Activated CD8-positive, alpha-beta T cell treated with anti-CD3 and anti-CD28 coated beads for 36 hours (primary cell): Measurements from ENCODE around the gene RASL11A. TPM values are rescaled to one million over a fixed set of nuclear protein-coding genes. Genes with fewer than 3 reads are reported as not detected.

ENCODE experiments used
- ATAC-seq: fragments of 200-7000 bp; cut with Tn5 transposase; one replicate; pipeline ENCODE4 v1.10.0; 2021; ENCODE audit warnings: mild to moderate bottlenecking, moderate library complexity
- CTCF ChIA-PET: fragments of 350-600 bp; sonication (Branson Sonifier 250); formaldehyde crosslinking; loops from one replicate; lab custom pipeline; 2021; ENCODE audit warnings: antibody characterized with exemption; lab: Charles Lee
- POLR2A ChIA-PET: fragments of 350-600 bp; sonication (Branson Sonifier 250); formaldehyde crosslinking; loops from one replicate; lab custom pipeline; 2021; ENCODE audit warnings: antibody characterized with exemption; lab: Charles Lee
- DNase-seq: peaks from one replicate; pipeline ENCODE4 v3.0.0-alpha.2; 2020
- H3K27ac Mint-ChIP-seq: one replicate; pipeline ENCODE4 v1.8.0; 2021; ENCODE audit warnings: mild to moderate bottlenecking, mixed read lengths
- H3K27me3 Mint-ChIP-seq: one replicate; pipeline ENCODE4 v1.8.0; 2021; ENCODE audit warnings: mixed read lengths
- H3K36me3 Mint-ChIP-seq: one replicate; pipeline ENCODE4 v1.8.0; 2021; ENCODE audit warnings: low read depth, mixed read lengths
- H3K4me1 Mint-ChIP-seq: one replicate; pipeline ENCODE4 v1.8.0; 2021; ENCODE audit warnings: low read depth, mixed read lengths
- H3K4me3 Mint-ChIP-seq: one replicate; pipeline ENCODE4 v1.8.0; 2021; ENCODE audit warnings: mild to moderate bottlenecking, moderate library complexity, mixed read lengths
- H3K9me3 Mint-ChIP-seq: one replicate; pipeline ENCODE4 v1.8.0; 2021; ENCODE audit warnings: mixed read lengths
- intact Hi-C: fragments of 100-400 bp; cut with micrococcal nuclease; formaldehyde crosslinking; loops from one replicate; pipeline ENCODE4 v1.10.0; 2022
- total RNA-seq, 2 experiments: library from RNA; stranded (reverse); gene quantifications; one replicate each; pipeline ENCODE4 v1.2.3, GENCODE V29; 2021
- TF ChIP-seq, protein P1 (sequence below): fragments of 200-600 bp; IDR thresholded peaks from one replicate; pipeline ENCODE4 v1.8.0; 2022; ENCODE audit warnings: antibody characterized with exemption, mild to moderate bottlenecking

The RASL11A gene
- total RNA-seq, 2 experiments from 2014 or later: 2.7 to 3.1 TPM

DNA sequence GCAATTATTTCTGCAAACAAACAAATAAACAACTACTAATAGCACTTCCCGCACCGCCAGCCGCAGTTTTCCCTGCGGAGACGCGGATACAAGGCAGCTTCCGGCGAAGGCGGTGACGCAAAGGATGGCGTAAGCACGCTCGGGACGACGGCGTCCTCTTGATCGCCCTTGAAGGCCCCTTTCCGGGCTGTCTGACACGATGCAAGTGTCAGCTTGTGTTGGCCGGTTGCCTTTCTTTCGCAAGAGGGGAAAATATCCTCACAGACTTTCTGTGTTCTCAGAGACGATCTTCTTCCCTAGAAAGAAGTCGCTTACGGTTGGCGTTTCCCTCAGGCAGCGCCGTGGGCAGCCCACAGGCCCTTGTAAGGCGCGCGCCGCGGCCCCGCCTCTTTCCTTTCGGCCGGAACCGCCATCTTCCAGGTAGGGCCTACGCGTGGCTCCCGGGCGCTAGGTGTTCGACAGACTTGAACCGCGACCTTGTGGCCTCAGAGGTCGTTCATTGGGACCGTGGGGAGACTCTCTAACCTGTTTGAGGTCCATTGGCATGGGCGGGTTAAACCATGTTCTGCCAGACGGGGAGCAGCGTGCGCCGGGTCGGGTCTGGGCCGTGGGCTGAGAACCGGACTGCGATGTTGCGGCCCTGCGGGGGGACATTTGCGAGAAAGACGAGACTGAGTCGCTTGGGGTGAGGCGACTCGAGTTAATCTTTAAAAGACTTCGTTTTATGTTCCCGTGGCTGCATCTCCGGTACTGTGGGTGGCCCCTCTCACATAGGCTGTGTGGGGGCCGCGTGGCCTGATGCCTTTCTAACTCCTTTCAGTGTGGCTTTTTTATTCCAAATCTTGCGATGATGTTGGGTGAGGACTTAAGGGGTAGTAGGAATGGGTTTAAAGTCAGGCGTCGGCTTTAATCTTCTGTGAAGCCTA is 19.2 kb upstream of the RASL11A start, which contains the start of gene RPL21:
TSS of gene RPL21 (plus strand) at position 393 of the 926 bp plus-strand sequence. CDS start 2,219 bp downstream, outside the sequence.
- H3K36me3 Mint-ChIP-seq: peaks cover 46% of the 10 kb centered on the region
- peaks cover 37% of the 10 kb centered on the region for H3K4me1 Mint-ChIP-seq
- intact Hi-C loops: loop anchor here (1.0 to 10.0 kb wide), 3 partner anchors 79 to 173 kb away; partner anchors contain the start of gene GTF3A

DNA sequence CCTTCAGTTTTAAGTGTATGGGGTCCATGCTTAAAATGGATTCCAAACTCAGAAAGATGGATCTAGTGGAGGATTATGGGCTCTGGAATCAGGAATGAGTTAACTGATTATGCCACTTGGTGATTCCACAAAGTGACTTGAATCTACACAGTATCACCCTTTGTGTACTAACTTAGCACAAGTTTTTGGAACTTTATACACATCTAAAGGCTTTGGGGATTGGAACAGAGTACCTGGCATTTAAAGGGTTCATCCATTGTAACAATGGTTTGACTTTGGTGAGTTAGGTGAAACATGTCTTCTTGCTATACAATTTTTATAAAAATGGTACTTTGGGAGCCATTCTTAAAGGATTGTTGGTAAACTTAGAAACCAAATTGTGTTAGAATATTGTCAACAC is 18.2 kb upstream of the RASL11A start:
- ChIA-PET POLR2A (interaction anchor here (0.9 to 8.3 kb wide), 6 partner anchors 11 to 174 kb away, joined by 3 to 93 read pairs (median 5); partner anchors contain the start of gene RASL11A), CTCF (interaction anchor here (0.9 to 1.0 kb wide), 2 partner anchors 82 to 267 kb away, joined by 3 read pairs; no protein-coding TSS in a partner anchor)
- H3K27ac Mint-ChIP-seq: peak overlapping the region; percentile 99
- peak overlapping the region; percentile 96 for H3K4me3 Mint-ChIP-seq
- intact Hi-C loops: loop anchor here (1.0 to 10.0 kb wide), 2 partner anchors 121 to 172 kb away; partner anchors contain the start of gene GTF3A
- H3K9me3 Mint-ChIP-seq: no peaks in the 10 kb centered on the region
- DNase-seq (no peak), ATAC-seq (no peak)
- H3K27me3 Mint-ChIP-seq: no peaks in the 10 kb centered on the region
- H3K4me1 Mint-ChIP-seq: peaks cover 44% of the 10 kb centered on the region
- TF ChIP-seq, protein P1, sequence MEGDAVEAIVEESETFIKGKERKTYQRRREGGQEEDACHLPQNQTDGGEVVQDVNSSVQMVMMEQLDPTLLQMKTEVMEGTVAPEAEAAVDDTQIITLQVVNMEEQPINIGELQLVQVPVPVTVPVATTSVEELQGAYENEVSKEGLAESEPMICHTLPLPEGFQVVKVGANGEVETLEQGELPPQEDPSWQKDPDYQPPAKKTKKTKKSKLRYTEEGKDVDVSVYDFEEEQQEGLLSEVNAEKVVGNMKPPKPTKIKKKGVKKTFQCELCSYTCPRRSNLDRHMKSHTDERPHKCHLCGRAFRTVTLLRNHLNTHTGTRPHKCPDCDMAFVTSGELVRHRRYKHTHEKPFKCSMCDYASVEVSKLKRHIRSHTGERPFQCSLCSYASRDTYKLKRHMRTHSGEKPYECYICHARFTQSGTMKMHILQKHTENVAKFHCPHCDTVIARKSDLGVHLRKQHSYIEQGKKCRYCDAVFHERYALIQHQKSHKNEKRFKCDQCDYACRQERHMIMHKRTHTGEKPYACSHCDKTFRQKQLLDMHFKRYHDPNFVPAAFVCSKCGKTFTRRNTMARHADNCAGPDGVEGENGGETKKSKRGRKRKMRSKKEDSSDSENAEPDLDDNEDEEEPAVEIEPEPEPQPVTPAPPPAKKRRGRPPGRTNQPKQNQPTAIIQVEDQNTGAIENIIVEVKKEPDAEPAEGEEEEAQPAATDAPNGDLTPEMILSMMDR: no peak
- peaks cover 57% of the 10 kb centered on the region for H3K36me3 Mint-ChIP-seq

More for the DNA sequence above, 19.2 kb upstream of the RASL11A start, which contains the start of gene RPL21:
- Mint-ChIP-seq H3K27ac (peak within 1 kb of the TSS; percentile 99), H3K4me3 (peak within 1 kb of the TSS; percentile 96), H3K27me3 (no peaks in the 10 kb centered on the region), H3K9me3 (no peaks in the 10 kb centered on the region)
- POLR2A ChIA-PET: interaction anchor here (0.7 to 1.1 kb wide), 5 partner anchors 8 to 121 kb away, joined by 3 to 4 read pairs (median 3); no protein-coding TSS in a partner anchor
- TF ChIP-seq, protein P1: no peak
- CTCF ChIA-PET: interaction anchor here (0.9 kb wide), 1 partner anchor 266 kb away, joined by 4 read pairs; no protein-coding TSS in a partner anchor
- DNase-seq: peak; percentile 94
- peak; percentile 94 for ATAC-seq

DNA sequence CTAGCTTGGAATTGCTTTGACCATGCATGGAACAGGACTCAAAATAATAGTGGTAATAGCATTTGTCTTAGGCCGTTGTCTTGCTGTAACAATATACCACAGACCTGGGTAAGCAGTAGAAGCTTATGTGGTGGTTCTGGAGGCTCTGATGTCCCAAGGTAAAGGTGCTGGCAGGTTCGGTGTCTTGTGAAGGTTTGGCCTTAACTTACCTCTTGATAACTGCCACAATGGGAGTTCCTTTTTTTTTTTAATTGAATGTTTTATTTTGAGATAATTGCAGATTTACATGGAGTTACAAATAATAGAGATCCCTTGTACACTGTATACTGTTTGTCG is 13.4 kb upstream of the RASL11A start:
- intact Hi-C loops: loop anchor here (10.0 kb wide), 1 partner anchor 168 kb away; the partner anchor contains the start of gene GTF3A
- ATAC-seq (no peak), DNase-seq (no peak)
- ChIA-PET CTCF (interaction anchor here (1.7 to 5.9 kb wide), 2 partner anchors 11 to 14 kb away, joined by 7 to 30 read pairs; partner anchors contain the start of gene RASL11A), POLR2A (interaction anchor here (0.7 to 8.3 kb wide), 5 partner anchors 12 to 313 kb away, joined by 3 to 93 read pairs (median 7); partner anchors contain the start of gene RASL11A)
- TF ChIP-seq, protein P1: no peak
- peaks cover 84% of the 10 kb centered on the region for H3K36me3 Mint-ChIP-seq
- peaks cover 73% of the 10 kb centered on the region for H3K4me1 Mint-ChIP-seq
- peak overlapping the region; percentile 81 for H3K27ac Mint-ChIP-seq
- H3K9me3 Mint-ChIP-seq: no peaks in the 10 kb centered on the region
- no peak overlapping the region for H3K4me3 Mint-ChIP-seq
- no peaks in the 10 kb centered on the region for H3K27me3 Mint-ChIP-seq

DNA sequence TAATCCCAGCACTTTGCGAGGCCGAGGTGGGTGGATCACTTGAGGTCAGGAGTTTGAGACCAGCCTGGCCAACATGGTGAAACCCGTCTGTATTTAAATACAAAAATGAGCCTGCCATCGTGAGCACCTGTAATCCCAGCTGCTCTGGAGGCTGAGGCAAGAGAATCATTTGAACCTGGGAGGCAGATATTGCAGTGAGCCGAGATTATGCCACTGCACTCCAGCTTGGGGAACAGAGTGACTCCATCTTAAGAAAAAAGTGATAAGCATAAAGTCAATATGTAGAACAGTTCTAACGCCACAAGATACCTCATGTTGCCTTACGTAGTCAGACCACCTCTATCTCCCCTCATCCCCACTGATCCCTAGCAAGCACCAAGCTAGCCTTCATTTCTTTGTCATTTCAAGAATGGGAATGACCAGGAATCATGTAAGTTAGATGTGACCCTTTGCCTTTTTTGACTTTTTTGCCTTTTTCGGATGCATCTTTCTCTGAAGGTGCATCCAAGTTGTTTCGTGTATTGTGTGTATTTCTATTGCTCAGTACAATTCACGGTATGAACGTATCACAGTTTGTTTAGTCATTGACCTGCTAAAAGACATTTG is 12.9 kb upstream of the RASL11A start:
- intact Hi-C loops: loop anchor here (10.0 kb wide), 1 partner anchor 167 kb away; the partner anchor contains the start of gene GTF3A
- CTCF ChIA-PET: interaction anchor here (1.7 to 5.9 kb wide), 2 partner anchors 10 to 14 kb away, joined by 7 to 30 read pairs; partner anchors contain the start of gene RASL11A
- ATAC-seq (peak; percentile 10), DNase-seq (no peak)
- Mint-ChIP-seq H3K9me3 (no peaks in the 10 kb centered on the region), H3K27me3 (no peaks in the 10 kb centered on the region), H3K4me1 (peaks cover 77% of the 10 kb centered on the region), H3K36me3 (peaks cover 82% of the 10 kb centered on the region), H3K4me3 (no peak overlapping the region), H3K27ac (peak overlapping the region; percentile 81)
- TF ChIP-seq, protein P1: no peak
- POLR2A ChIA-PET: interaction anchor here (0.5 to 8.3 kb wide), 9 partner anchors 9 to 314 kb away, joined by 3 to 93 read pairs (median 3); partner anchors contain the start of gene RASL11A
